ENCODE measurements around the gene COL23A1. TPM values are rescaled to one million over a fixed set of nuclear protein-coding genes. Genes with fewer than 3 reads are reported as not detected.

Gene COL23A1
- total and polyA plus RNA-seq, 2 of the 8 experiments (the other 6 are each of a cell fraction or from before 2014, with no cell fraction given), result 3.1 to 4.7 TPM

DNA sequence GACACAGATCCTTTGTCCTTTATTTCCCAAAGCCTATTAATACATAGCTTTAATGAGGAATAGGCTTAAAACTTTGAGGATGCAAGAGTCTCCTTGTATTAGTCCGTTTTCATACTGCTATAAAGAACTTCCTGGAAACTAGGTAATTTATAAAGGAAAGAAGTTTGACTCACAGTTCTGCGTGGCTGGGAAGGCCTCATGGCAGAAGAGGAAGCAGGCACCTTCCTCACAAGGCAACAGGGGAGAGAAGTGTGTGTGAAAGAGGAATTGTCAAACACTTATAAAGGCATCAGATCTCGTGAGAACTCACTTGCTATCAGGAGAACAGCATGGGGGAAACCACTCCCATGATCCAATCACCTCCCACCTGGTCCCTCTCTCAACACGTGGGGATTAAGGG is 42.1 kb upstream of the COL23A1 start:
- no peaks in the 10 kb centered on the region; a peak in 1 of 7 replicates for H3K27me3 ChIP-seq (replicated peaks in 1 of 4; ENCODE audit: control insufficient read depth in 3 of 4, extremely low read depth in 1 of 4, insufficient read depth in 3 of 4, low read length in 3 of 4)
- H3K9ac ChIP-seq (replicated peaks in 1 of 4; ENCODE audit: extremely low read depth in 1 of 4, low read depth in 3 of 4, low read length in 3 of 4), result no peak overlapping the region
- no peak overlapping the region for H2AFZ ChIP-seq (ENCODE audit: low read length)
- no peak overlapping the region for H2AK5ac ChIP-seq (ENCODE audit: low read depth, low read length)
- TF ChIP-seq TEAD4 (IDR thresholded peaks at IDR 0.05; ENCODE audit: low read depth, low read length) (no peak), NRF1 (IDR thresholded peaks at IDR 0.05; ENCODE audit: low read depth, low read length) (no peak), BACH1 (IDR thresholded peaks at IDR 0.05; ENCODE audit: low read length) (no peak), RXRA (IDR thresholded peaks at IDR 0.05; ENCODE audit: insufficient read depth, low read depth, low read length) (no peak), RFX5 (IDR thresholded peaks at IDR 0.05; ENCODE audit: borderline replicate concordance, low read depth, low read length) (no peak), BCL11A (IDR thresholded peaks at IDR 0.05; ENCODE audit: low read depth in 2 of 2, low read length in 2 of 2) (no peak), KDM5A (IDR thresholded peaks at IDR 0.05; ENCODE audit: low read length) (no peak), MAX (IDR thresholded peaks at IDR 0.05) (no peak), ASH2L (IDR thresholded peaks at IDR 0.05; ENCODE audit: low read length) (no peak), CBX8 (IDR thresholded peaks at IDR 0.05; ENCODE audit: borderline replicate concordance, low read depth, low read length) (no peak), GABPA (IDR thresholded peaks at IDR 0.05; ENCODE audit: borderline replicate concordance, insufficient read depth, low read length) (no peak), SUZ12 (IDR thresholded peaks at IDR 0.05; ENCODE audit: low read length) (no peak), SIN3A (conservative IDR thresholded peaks at IDR 0.05 in 1 of 2, IDR thresholded peaks at IDR 0.05 in 1 of 2; ENCODE audit: low read depth in 1 of 2, low read length in 2 of 2) (no peak), TBP (IDR thresholded peaks at IDR 0.05; ENCODE audit: low read depth, low read length) (no peak), EGR1 (IDR thresholded peaks at IDR 0.05; ENCODE audit: borderline replicate concordance, low read depth, low read length) (no peak), POU5F1 (IDR thresholded peaks at IDR 0.05; ENCODE audit: low read depth, low read length) (no peak)
- peaks cover 0 to 2% (median 0%) of the 10 kb centered on the region in 4 experiments; a peak in 1 of 7 replicates for H3K4me1 ChIP-seq (replicated peaks in 1 of 4; ENCODE audit: control insufficient read depth in 3 of 4, insufficient read depth in 4 of 4, low read length in 3 of 4)
- no peak overlapping the region for H3K14ac ChIP-seq (ENCODE audit: insufficient read length)
- 52% methylated on average over 4 of the region's 4 CpGs; no CpG with 5 or more reads in 1 of the 2 experiments for WGBS, 2 experiments (ENCODE audit: extremely low coverage in 1 of 2, insufficient coverage in 1 of 2, insufficient read length in 1 of 2, insufficient replicate concordance in 2 of 2, low coverage in 1 of 2, low lambda C conversion rate in 2 of 2, missing lambda C conversion rate in 1 of 2)
- ChIA-PET CTCF (ENCODE audit: partially characterized antibody) (no interaction called here), POLR2A (ENCODE audit: partially characterized antibody) (no interaction called here)
- no peak overlapping the region for H4K91ac ChIP-seq (replicated peaks; ENCODE audit: insufficient read length, low read length)
- no peaks in the 10 kb centered on the region for H3K79me2 ChIP-seq (ENCODE audit: control insufficient read depth in 1 of 2, insufficient read depth in 2 of 2, low read length in 2 of 2)
- H3K4me2 ChIP-seq (ENCODE audit: insufficient read depth in 1 of 2, low read depth in 2 of 2, low read length in 2 of 2), result no peak overlapping the region
- no peak overlapping the region for H2BK15ac ChIP-seq (ENCODE audit: low read length)
- no peak overlapping the region for H3K4ac ChIP-seq (replicated peaks; ENCODE audit: insufficient read length, low read depth, low read length)
- H3K9me3 ChIP-seq (ENCODE audit: insufficient read depth in 2 of 2, low read depth in 1 of 2, low read length in 1 of 2), result no peaks in the 10 kb centered on the region
- no peak overlapping the region for H2BK5ac ChIP-seq (ENCODE audit: low read depth, low read length)
- DNase-seq (ENCODE audit: low read depth in 1 of 2, low spot score in 2 of 2), result no peak
- H3K18ac ChIP-seq (ENCODE audit: extremely low read depth, low read length), result no peak overlapping the region
- no peak overlapping the region for H3K27ac ChIP-seq (ENCODE audit: low read depth, low read length)
- no peak overlapping the region for H3K23ac ChIP-seq (ENCODE audit: insufficient read length)
- H3K4me3 ChIP-seq (ENCODE audit: extremely low read depth in 1 of 4, insufficient read depth in 2 of 4, low read depth in 3 of 4, low read length in 4 of 4), result no peak overlapping the region
- no peak overlapping the region for H2BK12ac ChIP-seq (ENCODE audit: low read depth, low read length)
- H4K20me1 ChIP-seq (replicated peaks in 1 of 2; ENCODE audit: control insufficient read depth in 1 of 2, insufficient read depth in 2 of 2, low read length in 2 of 2), result no peaks in the 10 kb centered on the region
- H4K5ac ChIP-seq (ENCODE audit: insufficient read length, low read depth, low read length), result no peak overlapping the region
- H4K8ac ChIP-seq (ENCODE audit: extremely low read depth, insufficient read depth, low read length), result no peak overlapping the region
- H3K79me1 ChIP-seq (ENCODE audit: low read depth, low read length), result no peaks in the 10 kb centered on the region
- FAIRE-seq, result no peak
- H3K36me3 ChIP-seq (ENCODE audit: control insufficient read depth in 2 of 4, insufficient read depth in 4 of 4, low read length in 3 of 4), result no peaks in the 10 kb centered on the region
- no peak overlapping the region for H3K56ac ChIP-seq (replicated peaks; ENCODE audit: insufficient read length, low read depth, low read length)
- H2BK120ac ChIP-seq (replicated peaks; ENCODE audit: low read depth, low read length), result no peak overlapping the region
- H3K23me2 ChIP-seq (ENCODE audit: low read depth, low read length), result no peaks in the 10 kb centered on the region; the same call in 1 of the 2 replicates
- no peak overlapping the region for H2BK20ac ChIP-seq (ENCODE audit: low read length)

All from H1 (cell line).